ENCODE data around the gene HSD17B3. TPM values are rescaled to one million over a fixed set of nuclear protein-coding genes. Genes with fewer than 3 reads are reported as not detected.

The HSD17B3 gene
- total and polyA plus RNA-seq, 2 of the 13 experiments (the other 11 are each of a cell fraction or from before 2014, with no cell fraction given) = 0.12 TPM; not detected in 1

- TF ChIP-seq FOSL2 (CRISPR knock-in tag; IDR thresholded peaks at IDR 0.05) = peak; percentile 77
- no peak for TF ChIP-seq KDM5B (CRISPR knock-in tag; IDR thresholded peaks at IDR 0.05; ENCODE audit: borderline replicate concordance)
- TF ChIP-seq TFAP4 (IDR thresholded peaks at IDR 0.05; ENCODE audit: borderline replicate concordance, low read depth) = peak; percentile 65; the same call in 1 of the 2 replicates
- no peak for TF ChIP-seq RFX5 (IDR thresholded peaks at IDR 0.05; ENCODE audit: low read depth, low read length)
Measured at GRCh38 chr9:96344458-96345180, 42.6 kb upstream of the HSD17B3 start (continued).

DNA sequence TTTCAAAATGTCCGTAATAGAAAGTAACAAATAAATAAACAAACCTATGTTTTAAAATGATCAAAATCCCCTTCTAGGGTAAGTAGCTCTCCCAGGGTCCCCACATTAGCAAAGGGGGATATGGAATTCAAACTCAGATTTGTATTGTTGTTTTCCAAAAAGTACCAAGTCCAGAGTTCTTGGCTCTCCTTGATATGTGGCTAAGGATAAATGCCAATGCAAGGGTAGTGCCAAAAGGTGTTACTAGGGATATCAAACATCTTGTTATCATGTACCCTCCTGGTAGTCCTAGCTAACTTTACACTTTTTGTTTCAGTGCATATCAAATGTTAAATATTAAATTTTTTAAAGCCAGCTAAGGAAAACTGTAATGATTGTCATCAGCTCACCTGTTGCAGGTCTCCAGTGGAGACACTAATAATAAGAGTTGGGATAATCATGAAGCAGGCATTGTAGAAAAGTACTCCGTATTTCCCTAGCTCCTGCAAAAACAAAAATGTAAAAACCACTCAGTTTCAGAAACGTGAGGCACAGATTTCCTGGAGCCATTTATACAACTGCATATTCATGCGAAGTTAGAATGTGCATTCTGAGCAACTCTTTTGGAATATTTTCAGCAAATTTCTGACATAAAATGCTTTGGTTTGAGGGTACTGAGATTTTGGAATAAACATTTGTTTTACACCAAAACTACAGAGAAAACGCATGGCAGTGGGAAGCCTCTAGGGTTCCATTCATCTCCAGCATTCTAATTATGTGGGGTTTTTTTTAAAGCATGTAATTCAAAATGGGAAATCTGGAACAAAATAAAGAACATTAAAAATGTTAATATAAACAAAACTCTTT, 41.8 kb upstream of the HSD17B3 start:
- no peak for ATAC-seq
- H3K9me3 ChIP-seq (ENCODE audit: low read length) = no peaks in the 10 kb centered on the region
- H4K20me1 ChIP-seq (ENCODE audit: insufficient read depth, low read length) = no peaks in the 10 kb centered on the region
- H3K27me3 ChIP-seq (ENCODE audit: control insufficient read depth in 1 of 2, insufficient read depth in 2 of 2, low read length in 2 of 2) = no peaks in the 10 kb centered on the region
- no peak overlapping the region; the same call in 1 of the 2 replicates for H3K9ac ChIP-seq (ENCODE audit: insufficient read depth, low read depth, low read length)
- peak overlapping the region; percentile 47 for H3K27ac ChIP-seq (ENCODE audit: extremely low read length, insufficient read depth, low read length)
- peaks cover 71% of the 10 kb centered on the region for H3K4me1 ChIP-seq (ENCODE audit: insufficient read depth, low read length)
- CTCF ChIA-PET (ENCODE audit: low intra/inter-chr PET ratio, low total read pairs) = no interaction called here
- POLR2A ChIA-PET = interaction anchor here (0.8 to 1.6 kb wide), 8 partner anchors 10 to 73 kb away, joined by 3 to 12 read pairs (median 4); no protein-coding TSS in a partner anchor
- peaks cover 10 to 29% of the 10 kb centered on the region in 2 experiments for H3K36me3 ChIP-seq (replicated peaks in 1 of 2; ENCODE audit: control insufficient read depth in 1 of 2, insufficient read depth in 2 of 2, low read length in 2 of 2)
- no peak overlapping the region for H3K4me2 ChIP-seq (ENCODE audit: low read depth, low read length)
- no peaks in the 10 kb centered on the region for H3K79me2 ChIP-seq (ENCODE audit: insufficient read depth, low read length)
- WGBS (ENCODE audit: low lambda C conversion rate) = 95% methylated on average over 5 of the region's 5 CpGs
- no peak overlapping the region for H2AFZ ChIP-seq (ENCODE audit: low read length)
- intact Hi-C loops (cut with micrococcal nuclease; ENCODE audit: unreplicated experiment) = loop anchor here (2.0 to 5.0 kb wide), 2 partner anchors 41 to 74 kb away; partner anchors contain the start of gene ZNF367
- no peak overlapping the region for H3K4me3 ChIP-seq (replicated peaks in 1 of 3; ENCODE audit: insufficient read depth in 1 of 3, low read depth in 2 of 3, low read length in 3 of 3)
- FAIRE-seq = no peak
- no peak for DNase-seq (ENCODE audit: low spot score)
- in situ Hi-C loops (cut with HindIII; ENCODE audit: extremely low pct_ligation_motif_present, low pct_unique_long_range_greater_than_20kb) = loop anchor here (5.0 to 25.0 kb wide), 2 partner anchors 74 to 319 kb away; partner anchors contain the start of genes PRXL2C and ZNF367
- no TSS peak for BruUV-seq (replicated peaks)
- TF ChIP-seq TBX3 (IDR thresholded peaks at IDR 0.05; ENCODE audit: borderline replicate concordance) = no peak
- TF ChIP-seq TFDP1 (CRISPR knock-in tag; IDR thresholded peaks at IDR 0.05; ENCODE audit: borderline replicate concordance) = no peak
- no peak for TF ChIP-seq REST (IDR thresholded peaks at IDR 0.05; ENCODE audit: borderline replicate concordance in 1 of 2, low read depth in 1 of 2, low read length in 2 of 2)
- TF ChIP-seq ISL2 (CRISPR knock-in tag; IDR thresholded peaks at IDR 0.05) = no peak
- no peak for TF ChIP-seq TIGD3 (CRISPR knock-in tag; IDR thresholded peaks at IDR 0.05; ENCODE audit: borderline replicate concordance)
- no peak for TF ChIP-seq ZC3H4 (CRISPR knock-in tag; IDR thresholded peaks at IDR 0.05; ENCODE audit: borderline replicate concordance)

Data from HepG2 (cell line).